Hematopoietic multipotent progenitor cell treated with erythropoietin and hydrocortisone succinate and interleukin-3 and kit ligand, for 4 days (in vitro differentiated cells): ENCODE results near the gene DESI1.
"Not testable (repeated sequence)": the region's sequence is repeated elsewhere in the genome, so short reads cannot be mapped to it uniquely, and the experiment has no call there.

Source experiments
- DNase-seq: peaks from one replicate; pipeline ENCODE4 v3.0.0-alpha.2; 2015

The DESI1 gene

GRCh38 chr22:41582694-41583093, 38.1 kb downstream of the DESI1 start:
- no peak for DNase-seq

- DNase-seq = no peak
Observed at GRCh38 chr22:41579997-41580355, 40.9 kb downstream of the DESI1 start.

- DNase-seq = no peak
Observed at GRCh38 chr22:41579297-41579996, 41.4 kb downstream of the DESI1 start.

DNA sequence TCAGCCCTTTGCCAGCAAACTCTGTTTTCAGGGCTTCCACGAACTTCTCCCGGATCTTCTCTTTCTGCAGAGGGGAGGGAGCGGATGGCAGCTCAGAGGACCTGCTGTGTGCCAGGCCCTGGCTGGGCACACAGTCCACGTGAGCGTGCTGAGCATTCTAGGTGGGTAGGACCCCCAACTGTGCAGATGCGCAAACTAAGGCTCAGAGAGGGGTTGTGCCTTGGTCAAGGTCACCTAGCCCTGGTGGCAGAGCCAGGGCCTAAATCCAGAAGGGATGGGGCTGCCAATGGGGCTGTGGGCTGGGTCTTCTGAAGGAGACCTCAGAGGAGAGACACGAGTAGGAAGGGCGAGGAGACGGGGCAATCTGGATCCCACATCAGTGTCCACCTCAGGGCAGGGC, 42.0 kb downstream of the DESI1 start:
- no peak for DNase-seq

DNA sequence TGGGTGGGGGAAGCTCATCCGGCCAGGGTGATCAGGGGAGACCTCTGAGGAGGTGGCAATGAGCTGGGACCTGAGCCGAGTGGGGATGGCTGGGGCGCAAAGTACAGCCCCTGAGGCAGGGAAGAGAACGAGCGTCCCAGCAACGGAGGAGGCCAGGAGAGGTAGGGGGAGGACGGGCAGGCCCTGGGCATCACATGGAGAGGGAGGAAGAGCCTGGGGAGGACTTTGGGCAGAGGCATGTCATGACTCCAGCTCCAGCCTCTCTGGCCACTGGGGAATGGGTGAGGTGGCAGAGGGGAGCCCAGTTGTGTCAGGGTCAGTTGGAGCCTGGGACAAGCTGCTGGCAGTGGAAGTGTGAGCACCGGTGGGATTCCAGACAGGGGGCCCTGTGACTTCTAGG, 42.7 kb downstream of the DESI1 start:
- no peak for DNase-seq

GRCh38 chr22:41576877-41577276, 44.0 kb downstream of the DESI1 start:
- peak; percentile 88 for DNase-seq

DNA sequence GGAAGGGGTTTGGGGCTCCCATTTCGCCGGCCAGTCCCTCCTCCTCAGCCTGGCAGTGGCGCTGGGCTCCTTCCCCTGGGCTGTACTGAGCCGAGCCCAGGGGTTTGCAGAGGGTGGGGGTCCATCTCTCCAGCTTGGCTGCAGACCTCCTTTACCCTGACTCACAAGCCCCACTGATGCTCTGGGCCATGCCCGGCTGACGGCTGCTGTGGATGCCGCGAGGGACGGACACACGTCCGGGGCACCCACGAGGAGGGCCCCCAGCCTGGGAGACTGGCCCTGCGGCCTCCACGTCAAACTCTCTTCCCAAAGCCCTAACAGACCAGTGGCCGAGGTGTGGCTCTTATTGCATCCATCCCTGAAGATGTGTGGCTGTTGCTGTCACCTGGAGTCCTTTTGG, 45.3 kb downstream of the DESI1 start:
- no peak for DNase-seq

GRCh38 chr22:41574847-41575381, 45.9 kb downstream of the DESI1 start:
- no peak for DNase-seq

DNA sequence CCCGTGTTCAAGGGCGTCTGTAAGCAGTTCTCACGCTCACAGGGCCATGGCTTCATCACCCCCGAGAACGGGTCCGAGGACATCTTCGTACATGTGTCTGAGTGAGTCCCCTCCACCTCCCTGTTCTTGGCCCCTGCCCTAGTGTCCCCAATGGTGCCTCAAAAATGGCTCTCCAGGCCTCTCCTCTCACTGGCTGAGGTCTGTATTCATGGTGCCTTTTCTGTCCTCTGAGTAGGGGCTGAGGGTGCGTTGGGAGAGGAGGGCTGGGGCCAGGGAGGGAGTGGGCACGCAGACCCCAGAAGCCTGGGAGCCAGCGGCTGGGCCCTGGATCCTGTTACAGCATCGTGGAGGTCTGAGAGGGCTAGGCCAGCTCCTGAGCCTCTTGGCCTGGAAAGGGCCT, 47.2 kb downstream of the DESI1 start:
- DNase-seq = no peak

- DNase-seq = not testable (repeated sequence)
Observed at GRCh38 chr22:41572305-41572704, 48.5 kb downstream of the DESI1 start.

DNA sequence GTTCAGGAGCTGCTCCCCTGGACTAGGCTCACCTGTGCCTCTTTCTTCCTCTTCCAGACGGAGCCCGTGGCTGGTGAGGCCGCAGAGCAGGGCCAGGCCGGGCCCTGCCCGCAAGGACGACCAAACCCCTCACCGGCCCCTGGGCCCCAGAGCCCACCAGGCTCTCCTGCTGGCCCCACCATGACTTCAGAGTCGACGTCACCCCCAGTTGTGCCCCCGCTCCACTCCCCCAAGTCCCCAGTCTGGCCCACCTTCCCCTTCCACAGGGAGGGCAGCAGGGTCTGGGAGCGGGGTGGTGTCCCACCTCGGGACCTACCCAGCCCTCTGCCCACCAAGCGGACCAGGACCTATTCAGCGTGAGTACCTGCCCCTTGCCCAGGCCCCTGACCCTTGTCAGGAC, 49.1 kb downstream of the DESI1 start:
- DNase-seq = no peak

DNA sequence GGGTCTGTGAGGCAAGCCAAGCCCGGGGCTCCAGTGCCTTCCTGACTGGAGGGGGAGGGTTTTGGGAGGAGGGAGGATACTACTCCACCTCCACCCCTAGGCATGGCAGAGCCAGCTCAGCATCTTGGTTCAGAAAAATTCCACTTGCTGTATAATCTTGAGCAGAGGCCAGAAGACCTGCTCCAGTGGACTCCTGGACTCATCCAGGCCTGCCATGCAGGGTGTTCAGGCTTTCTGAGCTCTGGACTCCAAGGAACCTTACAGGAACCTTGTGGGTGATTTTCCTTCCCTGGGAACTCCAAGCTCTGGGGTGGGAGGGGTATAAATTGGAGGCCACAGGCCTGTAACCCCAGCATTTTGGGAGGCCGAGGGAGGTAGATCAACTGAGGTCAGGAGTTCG, 50.6 kb downstream of the DESI1 start:
- DNase-seq = no peak

GRCh38 chr22:41568811-41569210, 52.0 kb downstream of the DESI1 start:
- no peak for DNase-seq

DNA sequence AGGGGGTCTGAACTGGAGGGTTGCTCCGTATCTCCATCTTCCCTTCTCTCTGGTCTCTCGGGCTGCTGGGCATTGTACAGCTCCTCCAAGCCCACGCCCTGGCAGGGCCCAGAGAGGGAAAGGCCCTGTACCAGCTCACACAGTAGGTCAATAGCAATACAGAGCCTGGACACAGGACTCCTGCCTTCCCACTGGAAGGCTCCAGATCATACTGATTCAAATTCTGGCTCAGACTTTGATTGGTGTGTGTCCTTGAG, 53.4 kb downstream of the DESI1 start:
- no peak for DNase-seq

GRCh38 chr22:41565403-41566054, 55.3 kb downstream of the DESI1 start:
- peak; percentile 88 for DNase-seq

DNA sequence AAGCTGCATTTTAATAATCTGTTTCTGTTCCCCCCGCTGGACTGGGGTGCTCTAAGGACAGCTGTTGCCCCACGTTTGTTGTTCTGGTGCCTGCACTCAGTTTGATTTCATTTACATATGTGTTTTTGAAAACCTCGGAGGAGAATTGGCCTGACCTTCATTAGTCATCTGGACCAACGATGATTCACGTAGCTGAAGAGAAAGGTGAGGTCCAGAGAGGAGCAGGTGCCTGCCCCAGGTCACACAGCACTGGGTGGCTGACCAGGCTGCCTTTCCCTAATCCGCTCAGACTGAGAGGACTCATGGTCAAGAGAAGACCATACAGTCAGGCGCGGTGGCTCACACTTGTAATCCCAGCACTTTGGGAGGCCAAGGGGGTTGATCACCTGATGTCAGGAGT, 56.3 kb downstream of the DESI1 start:
- no peak for DNase-seq

DNA sequence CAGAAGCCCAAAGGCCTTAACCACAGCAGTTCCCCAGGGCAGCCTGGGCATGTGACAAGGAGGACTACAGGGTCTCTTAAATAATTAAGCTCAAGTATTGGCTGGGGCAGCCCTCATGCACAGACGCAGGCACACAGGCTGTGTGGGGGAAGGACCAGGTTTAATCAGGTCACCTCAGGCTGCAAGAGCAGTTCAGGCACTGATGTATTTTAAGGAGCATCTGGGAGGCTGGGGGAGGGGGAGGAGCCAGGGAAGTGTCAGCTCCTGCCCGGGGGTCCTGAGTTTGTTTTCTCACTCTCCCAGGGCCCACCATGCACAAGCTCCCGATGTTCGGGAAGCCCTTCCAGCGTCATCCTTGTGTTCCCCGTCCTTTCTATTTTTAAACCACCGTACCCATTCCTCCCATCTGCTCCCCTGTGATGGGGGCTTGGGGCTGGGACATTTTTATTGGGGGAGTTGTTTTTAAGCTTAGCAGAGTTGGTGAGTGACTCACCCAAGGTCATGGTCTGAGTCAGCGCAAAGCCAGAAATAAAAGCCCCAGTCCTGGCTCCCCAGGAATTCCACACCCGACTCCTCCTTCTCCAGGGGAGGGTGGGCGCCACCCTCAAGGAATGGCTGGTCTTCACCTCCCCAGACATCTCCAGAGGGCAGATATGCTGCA, 57.7 kb downstream of the DESI1 start:
- DNase-seq = no peak

- DNase-seq = no peak
Observed at GRCh38 chr22:41562461-41562860, 58.4 kb downstream of the DESI1 start.

DNA sequence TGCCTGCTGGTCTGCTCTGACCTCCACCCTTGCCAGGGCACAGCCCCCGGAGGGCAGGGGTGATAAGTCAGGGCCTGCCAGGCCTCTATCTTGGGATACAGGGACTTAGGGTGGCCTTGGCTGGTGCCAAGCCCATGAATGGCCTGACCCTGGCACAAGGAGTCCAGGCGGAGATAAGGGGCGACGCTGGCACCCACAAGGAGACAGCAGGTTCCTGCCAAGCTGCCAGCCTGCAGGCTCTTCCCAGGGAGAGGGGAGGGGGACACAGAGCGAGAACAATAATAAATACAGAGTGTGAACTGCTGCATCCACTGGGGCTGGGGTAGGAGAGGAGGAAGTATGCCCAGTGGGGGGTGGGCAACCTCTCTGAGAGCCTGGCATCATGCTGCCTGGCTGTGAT, 59.1 kb downstream of the DESI1 start:
- DNase-seq = no peak

DNA sequence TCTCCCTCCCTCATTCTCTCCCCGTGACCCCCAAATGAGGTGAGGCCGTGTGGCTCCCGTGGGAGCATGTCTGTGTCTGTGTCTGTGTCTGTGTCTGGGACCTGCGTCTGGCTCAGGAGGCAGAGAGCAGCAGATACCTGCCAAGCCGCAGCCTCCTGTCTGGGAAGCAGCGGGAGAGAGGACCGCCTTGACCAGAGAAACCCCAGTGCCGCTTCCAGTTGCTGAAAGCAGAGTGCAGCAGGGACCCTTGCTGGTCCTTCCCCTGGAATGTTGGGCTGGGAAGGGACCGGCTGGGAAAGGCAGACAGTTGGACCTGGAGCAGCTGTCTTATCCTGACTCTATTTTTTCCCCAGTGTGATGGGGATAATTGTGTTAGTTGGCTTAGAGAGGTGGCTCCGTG, 59.5 kb downstream of the DESI1 start:
- no peak for DNase-seq

GRCh38 chr22:41560095-41560471, 60.8 kb downstream of the DESI1 start:
- no peak for DNase-seq

GRCh38 chr22:41558241-41558630, 62.6 kb downstream of the DESI1 start:
- not testable (repeated sequence) for DNase-seq

GRCh38 chr22:41557401-41558240, 63.2 kb downstream of the DESI1 start:
- DNase-seq = no peak

DNA sequence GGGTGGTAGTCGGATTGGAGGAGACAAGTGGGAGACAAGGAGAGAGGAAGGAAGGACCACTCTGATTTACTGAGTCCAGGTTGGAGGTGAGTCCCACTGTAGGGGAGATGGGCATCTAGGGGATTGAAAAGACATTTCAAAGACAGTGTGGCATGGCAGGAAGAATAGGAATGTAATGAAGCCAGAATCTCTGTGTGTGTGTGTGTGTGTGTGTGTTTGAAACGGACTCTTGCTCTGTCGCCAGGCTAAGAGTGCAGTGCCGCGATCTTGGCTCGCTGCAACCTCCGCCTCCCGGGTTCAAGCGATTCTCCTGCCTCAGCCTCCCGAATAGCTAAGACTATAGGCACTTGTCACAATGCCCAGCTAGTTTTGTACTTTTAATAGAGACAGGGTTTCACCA, 64.3 kb downstream of the DESI1 start:
- no peak for DNase-seq
